Effector CD4-positive, alpha-beta T cell (primary cell): ENCODE data around the gene E2F4.

Experiments
- DNase-seq: peaks from one replicate; pipeline ENCODE4 v3.0.0-alpha.2; 2020

E2F4 gene

GRCh38 chr16:67237396-67238277, 45.7 kb downstream of the E2F4 start:
- no peak for DNase-seq

GRCh38 chr16:67238278-67238575, 46.3 kb downstream of the E2F4 start:
- DNase-seq, result no peak

GRCh38 chr16:67238806-67239470, 47.0 kb downstream of the E2F4 start:
- DNase-seq, result no peak

- DNase-seq, result no peak
Measured at GRCh38 chr16:67240506-67240905, 48.6 kb downstream of the E2F4 start.

GRCh38 chr16:67241008-67241900, 49.3 kb downstream of the E2F4 start:
- DNase-seq, result no peak

GRCh38 chr16:67242138-67242730, 50.3 kb downstream of the E2F4 start:
- no peak for DNase-seq

- DNase-seq, result no peak
Measured at GRCh38 chr16:67243481-67243880, 51.5 kb downstream of the E2F4 start.

- DNase-seq, result peak; percentile 73
Measured at GRCh38 chr16:67244387-67245185, 52.6 kb downstream of the E2F4 start.

- no peak for DNase-seq
Measured at GRCh38 chr16:67245186-67245585, 53.2 kb downstream of the E2F4 start.

GRCh38 chr16:67245674-67246080, 53.7 kb downstream of the E2F4 start:
- no peak for DNase-seq

- DNase-seq, result peak; percentile 41
Measured at GRCh38 chr16:67246081-67246755, 54.3 kb downstream of the E2F4 start.

- peak; percentile 31 for DNase-seq
Measured at GRCh38 chr16:67246756-67247191, 54.8 kb downstream of the E2F4 start.

GRCh38 chr16:67247192-67248072, 55.5 kb downstream of the E2F4 start, which contains the start of gene FHOD1:
Gene FHOD1, minus strand, starts transcription at chr16:67247481. Its CDS starts 71 bp downstream, at chr16:67247410.
- DNase-seq, result peak; percentile 92

GRCh38 chr16:67248073-67248400, 56.1 kb downstream of the E2F4 start:
- no peak for DNase-seq
